Measurements from ENCODE around the gene TCF4.

The TCF4 gene

GRCh38 chr18:55227771-55228170 is 360.2 kb downstream of the TCF4 start:
- H3K36me3 ChIP-seq (ENCODE audit: insufficient read depth, low read length): peaks cover 79% of the 10 kb centered on the region
- WGBS: 86% methylated on average over 1 of the region's 3 CpGs
- H3K27ac ChIP-seq (ENCODE audit: low read depth, low read length): no peak overlapping the region

GRCh38 chr18:55226044-55226443 is 361.9 kb downstream of the TCF4 start:
- Histone ChIP-seq H3K9ac (ENCODE audit: low read depth, low read length) (no peak overlapping the region), H3K36me3 (ENCODE audit: insufficient read depth, low read length) (peaks cover 62% of the 10 kb centered on the region), H3K27me3 (ENCODE audit: insufficient read depth, low read length) (no peaks in the 10 kb centered on the region), H3K27ac (ENCODE audit: low read depth, low read length) (no peak overlapping the region), H3K4me3 (ENCODE audit: low read length) (no peak overlapping the region), H3K4me1 (ENCODE audit: insufficient read depth, low read length) (peaks cover 9% of the 10 kb centered on the region; the same call in 1 of the 2 replicates), H3K9me3 (ENCODE audit: insufficient read depth, low read depth, low read length) (no peaks in the 10 kb centered on the region)
- WGBS: 94% methylated on average over 2 of the region's 2 CpGs

More at GRCh38 chr18:55227771-55228170, 360.2 kb downstream of the TCF4 start:
- peaks cover 9% of the 10 kb centered on the region; the same call in 1 of the 2 replicates for H3K4me1 ChIP-seq (ENCODE audit: insufficient read depth, low read length)
- H3K27me3 ChIP-seq (ENCODE audit: insufficient read depth, low read length): no peaks in the 10 kb centered on the region
- H3K9ac ChIP-seq (ENCODE audit: low read depth, low read length): no peak overlapping the region
- H3K4me3 ChIP-seq (ENCODE audit: low read length): no peak overlapping the region
- no peaks in the 10 kb centered on the region for H3K9me3 ChIP-seq (ENCODE audit: insufficient read depth, low read depth, low read length)

DNA sequence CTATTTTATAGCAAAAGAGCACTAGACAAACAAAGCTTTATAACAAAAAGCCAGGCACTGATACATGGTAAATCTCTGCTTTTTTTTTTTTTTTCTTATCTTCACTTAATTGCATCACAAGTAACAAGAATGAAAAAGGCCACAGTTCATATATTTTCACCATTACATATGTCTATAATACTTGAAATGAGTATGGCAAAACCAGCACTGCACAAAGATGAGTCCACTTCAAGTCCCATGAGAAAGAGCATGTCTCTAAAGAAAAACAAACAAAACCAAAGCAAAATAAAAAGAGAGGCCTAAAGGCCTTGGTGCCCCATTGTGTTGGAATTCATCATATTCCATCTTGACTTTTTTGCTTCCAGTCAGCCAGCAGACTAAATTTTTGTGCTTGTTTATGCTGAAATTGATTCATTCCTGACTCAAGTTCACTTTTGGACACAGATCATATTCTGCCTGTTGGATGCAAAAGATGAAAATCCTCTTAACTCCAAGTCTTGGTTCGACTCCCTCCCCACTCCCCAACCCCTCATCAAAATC is 363.8 kb downstream of the TCF4 start:
- Histone ChIP-seq H3K9me3 (ENCODE audit: insufficient read depth, low read depth, low read length) (no peaks in the 10 kb centered on the region), H3K36me3 (ENCODE audit: insufficient read depth, low read length) (peaks cover 45% of the 10 kb centered on the region), H3K4me3 (ENCODE audit: low read length) (no peak overlapping the region), H3K4me1 (ENCODE audit: insufficient read depth, low read length) (peaks cover 9% of the 10 kb centered on the region; the same call in 1 of the 2 replicates), H3K27me3 (ENCODE audit: insufficient read depth, low read length) (no peaks in the 10 kb centered on the region), H3K9ac (ENCODE audit: low read depth, low read length) (no peak overlapping the region), H3K27ac (ENCODE audit: low read depth, low read length) (no peak overlapping the region)
- WGBS: 100% methylated on average over 1 of the region's 1 CpG

DNA sequence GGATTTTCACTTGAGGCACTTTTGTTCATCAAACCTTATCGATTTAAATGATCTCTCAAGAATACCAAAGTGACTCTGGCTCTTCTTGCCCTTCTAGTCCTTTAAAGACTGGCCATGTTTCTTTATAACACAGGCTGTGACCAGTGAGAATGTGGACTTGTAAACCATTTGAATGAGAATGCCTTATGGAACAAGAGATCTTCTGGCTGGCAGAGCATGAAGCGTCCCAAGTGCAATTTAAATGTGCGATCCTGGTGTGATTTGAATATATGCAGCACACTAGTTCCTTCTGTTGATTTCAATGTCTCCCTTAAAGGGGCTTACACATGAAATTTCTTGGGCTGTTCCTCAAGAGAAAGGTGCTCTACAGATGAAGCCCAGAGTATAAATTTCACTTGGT is 366.4 kb downstream of the TCF4 start:
- Histone ChIP-seq H3K36me3 (ENCODE audit: insufficient read depth, low read length) (peaks cover 20% of the 10 kb centered on the region), H3K9ac (ENCODE audit: low read depth, low read length) (no peak overlapping the region), H3K9me3 (ENCODE audit: insufficient read depth, low read depth, low read length) (no peaks in the 10 kb centered on the region), H3K4me1 (ENCODE audit: insufficient read depth, low read length) (no peaks in the 10 kb centered on the region), H3K4me3 (ENCODE audit: low read length) (no peak overlapping the region), H3K27ac (ENCODE audit: low read depth, low read length) (no peak overlapping the region), H3K27me3 (ENCODE audit: insufficient read depth, low read length) (no peaks in the 10 kb centered on the region)
- 84% methylated on average over 3 of the region's 3 CpGs for WGBS

GRCh38 chr18:55220523-55220922 is 367.5 kb downstream of the TCF4 start:
- Histone ChIP-seq H3K27ac (ENCODE audit: low read depth, low read length) (no peak overlapping the region), H3K4me3 (ENCODE audit: low read length) (no peak overlapping the region), H3K9ac (ENCODE audit: low read depth, low read length) (no peak overlapping the region), H3K36me3 (ENCODE audit: insufficient read depth, low read length) (peaks cover 9% of the 10 kb centered on the region; the same call in 1 of the 2 replicates), H3K27me3 (ENCODE audit: insufficient read depth, low read length) (no peaks in the 10 kb centered on the region), H3K9me3 (ENCODE audit: insufficient read depth, low read depth, low read length) (no peaks in the 10 kb centered on the region), H3K4me1 (ENCODE audit: insufficient read depth, low read length) (no peaks in the 10 kb centered on the region)
- WGBS: 92% methylated on average over 1 of the region's 1 CpG

- Histone ChIP-seq H3K27ac (ENCODE audit: low read depth, low read length) (no peak overlapping the region), H3K27me3 (ENCODE audit: insufficient read depth, low read length) (no peaks in the 10 kb centered on the region), H3K9ac (ENCODE audit: low read depth, low read length) (no peak overlapping the region), H3K36me3 (ENCODE audit: insufficient read depth, low read length) (peaks cover 3% of the 10 kb centered on the region; the same call in 1 of the 2 replicates), H3K4me1 (ENCODE audit: insufficient read depth, low read length) (peaks cover 4% of the 10 kb centered on the region; the same call in 1 of the 2 replicates), H3K4me3 (ENCODE audit: low read length) (no peak overlapping the region), H3K9me3 (ENCODE audit: insufficient read depth, low read depth, low read length) (no peaks in the 10 kb centered on the region)
- WGBS: 93% methylated on average over 2 of the region's 3 CpGs
Measured at GRCh38 chr18:55219823-55220222, 368.2 kb downstream of the TCF4 start.

- H3K9me3 ChIP-seq (ENCODE audit: insufficient read depth, low read depth, low read length): no peaks in the 10 kb centered on the region
- no peak overlapping the region for H3K9ac ChIP-seq (ENCODE audit: low read depth, low read length)
- no peak overlapping the region for H3K27ac ChIP-seq (ENCODE audit: low read depth, low read length)
- peaks cover 11% of the 10 kb centered on the region; the same call in 1 of the 2 replicates for H3K4me1 ChIP-seq (ENCODE audit: insufficient read depth, low read length)
- H3K27me3 ChIP-seq (ENCODE audit: insufficient read depth, low read length): no peaks in the 10 kb centered on the region
- no peaks in the 10 kb centered on the region; the same call in 1 of the 2 replicates for H3K36me3 ChIP-seq (ENCODE audit: insufficient read depth, low read length)
- WGBS: 78% methylated on average over 3 of the region's 3 CpGs
- no peak overlapping the region for H3K4me3 ChIP-seq (ENCODE audit: low read length)
Measured at GRCh38 chr18:55219059-55219458, 368.9 kb downstream of the TCF4 start.

DNA sequence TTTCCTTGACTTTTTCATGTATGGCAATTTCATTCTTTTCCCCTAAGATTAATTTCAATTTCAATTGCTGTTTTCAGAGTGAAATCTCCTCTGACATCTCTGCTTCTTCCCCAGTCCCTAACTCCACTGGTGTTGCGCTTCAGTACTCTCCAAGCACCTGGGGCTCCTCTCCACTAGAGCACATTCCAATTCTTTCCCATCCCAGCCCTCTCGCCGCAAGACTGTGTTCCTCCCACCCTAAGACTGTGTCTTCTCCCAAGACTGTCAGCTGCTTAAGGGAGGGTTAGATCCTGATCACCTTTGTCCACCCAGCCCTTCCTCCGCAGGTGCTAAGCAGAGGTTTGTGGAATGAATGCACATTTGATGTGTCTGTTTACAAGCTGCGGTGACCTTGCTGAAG is 373.0 kb downstream of the TCF4 start:
- Histone ChIP-seq H3K27me3 (ENCODE audit: insufficient read depth, low read length) (no peaks in the 10 kb centered on the region), H3K4me3 (ENCODE audit: low read length) (no peak overlapping the region), H3K9me3 (ENCODE audit: insufficient read depth, low read depth, low read length) (peaks cover 5% of the 10 kb centered on the region; the same call in 1 of the 2 replicates), H3K27ac (ENCODE audit: low read depth, low read length) (no peak overlapping the region), H3K9ac (ENCODE audit: low read depth, low read length) (no peak overlapping the region), H3K36me3 (ENCODE audit: insufficient read depth, low read length) (no peaks in the 10 kb centered on the region), H3K4me1 (ENCODE audit: insufficient read depth, low read length) (peaks cover 12% of the 10 kb centered on the region; the same call in 1 of the 2 replicates)
- 76% methylated on average over 5 of the region's 5 CpGs for whole genome bisulfite sequencing

GRCh38 chr18:55214534-55214933 is 373.5 kb downstream of the TCF4 start:
- H3K27me3 ChIP-seq (ENCODE audit: insufficient read depth, low read length): no peaks in the 10 kb centered on the region
- WGBS: 46% methylated on average over 2 of the region's 2 CpGs
- H3K9me3 ChIP-seq (ENCODE audit: insufficient read depth, low read depth, low read length): peaks cover 5% of the 10 kb centered on the region; the same call in 1 of the 2 replicates
- H3K4me1 ChIP-seq (ENCODE audit: insufficient read depth, low read length): peaks cover 12% of the 10 kb centered on the region; the same call in 1 of the 2 replicates
- no peak overlapping the region for H3K9ac ChIP-seq (ENCODE audit: low read depth, low read length)
- no peak overlapping the region for H3K4me3 ChIP-seq (ENCODE audit: low read length)
- H3K27ac ChIP-seq (ENCODE audit: low read depth, low read length): no peak overlapping the region
- no peaks in the 10 kb centered on the region for H3K36me3 ChIP-seq (ENCODE audit: insufficient read depth, low read length)

- Histone ChIP-seq H3K9ac (ENCODE audit: low read depth, low read length) (no peak overlapping the region), H3K36me3 (ENCODE audit: insufficient read depth, low read length) (no peaks in the 10 kb centered on the region), H3K9me3 (ENCODE audit: insufficient read depth, low read depth, low read length) (peaks cover 5% of the 10 kb centered on the region; the same call in 1 of the 2 replicates), H3K27me3 (ENCODE audit: insufficient read depth, low read length) (no peaks in the 10 kb centered on the region), H3K4me1 (ENCODE audit: insufficient read depth, low read length) (peaks cover 12% of the 10 kb centered on the region; the same call in 1 of the 2 replicates), H3K27ac (ENCODE audit: low read depth, low read length) (no peak overlapping the region), H3K4me3 (ENCODE audit: low read length) (no peak overlapping the region)
- 100% methylated on average over 1 of the region's 1 CpG for WGBS
Measured at GRCh38 chr18:55213586-55213985, 374.4 kb downstream of the TCF4 start.

- Histone ChIP-seq H3K4me3 (ENCODE audit: low read length) (no peak overlapping the region), H3K9me3 (ENCODE audit: insufficient read depth, low read depth, low read length) (peaks cover 7% of the 10 kb centered on the region; the same call in 1 of the 2 replicates), H3K4me1 (ENCODE audit: insufficient read depth, low read length) (no peaks in the 10 kb centered on the region), H3K36me3 (ENCODE audit: insufficient read depth, low read length) (no peaks in the 10 kb centered on the region), H3K9ac (ENCODE audit: low read depth, low read length) (no peak overlapping the region), H3K27ac (ENCODE audit: low read depth, low read length) (no peak overlapping the region), H3K27me3 (ENCODE audit: insufficient read depth, low read length) (no peaks in the 10 kb centered on the region)
- 66% methylated on average over 2 of the region's 2 CpGs for WGBS
Measured at GRCh38 chr18:55206927-55207326, 381.1 kb downstream of the TCF4 start.

All from HUES64 (cell line).